ENCODE results near the gene METTL25. TPM values are rescaled to one million over a fixed set of nuclear protein-coding genes. Genes with fewer than 3 reads are reported as not detected.
A peak's percentile ranks its signal among the peaks of the same experiment; 100 is the strongest.

METTL25 gene
- total RNA-seq, 2 experiments from 2014 or later: 5.0 to 5.3 TPM

- Mint-ChIP-seq H3K4me1 (peaks cover 7% of the 10 kb centered on the region), H3K27me3 (no peaks in the 10 kb centered on the region), H3K9me3 (ENCODE audit: low read depth) (no peaks in the 10 kb centered on the region), H3K27ac (no peak overlapping the region), H3K36me3 (ENCODE audit: low read depth) (peaks cover 27% of the 10 kb centered on the region), H3K4me3 (no peak overlapping the region)
- ATAC-seq: no peak
- ChIA-PET CTCF (no interaction called here), POLR2A (no interaction called here)
- no peak for DNase-seq
- intact Hi-C loops (cut with DNase I, micrococcal nuclease): no loop called here
These were observed 79.4 kb downstream of the METTL25 start for GRCh38 chr12:82437744-82438143.

GRCh38 chr12:82438356-82438755, 80.0 kb downstream of the METTL25 start:
- Mint-ChIP-seq H3K36me3 (ENCODE audit: low read depth) (peaks cover 33% of the 10 kb centered on the region), H3K4me1 (peaks cover 7% of the 10 kb centered on the region), H3K4me3 (no peak overlapping the region), H3K27ac (no peak overlapping the region), H3K27me3 (no peaks in the 10 kb centered on the region), H3K9me3 (ENCODE audit: low read depth) (no peaks in the 10 kb centered on the region)
- CTCF ChIA-PET: no interaction called here
- peak; percentile 49 for ATAC-seq
- intact Hi-C loops (cut with DNase I, micrococcal nuclease): no loop called here
- POLR2A ChIA-PET: no interaction called here
- DNase-seq: no peak

GRCh38 chr12:82440885-82441284, 82.6 kb downstream of the METTL25 start:
- DNase-seq (no peak), ATAC-seq (no peak)
- POLR2A ChIA-PET: no interaction called here
- CTCF ChIA-PET: no interaction called here
- Mint-ChIP-seq H3K27me3 (no peaks in the 10 kb centered on the region), H3K4me3 (no peak overlapping the region), H3K27ac (no peak overlapping the region), H3K36me3 (ENCODE audit: low read depth) (peaks cover 45% of the 10 kb centered on the region), H3K9me3 (ENCODE audit: low read depth) (no peaks in the 10 kb centered on the region), H3K4me1 (peaks cover 7% of the 10 kb centered on the region)
- intact Hi-C loops (cut with DNase I, micrococcal nuclease): no loop called here

- Mint-ChIP-seq H3K9me3 (ENCODE audit: low read depth) (no peaks in the 10 kb centered on the region), H3K4me1 (no peaks in the 10 kb centered on the region), H3K4me3 (no peak overlapping the region), H3K36me3 (ENCODE audit: low read depth) (peaks cover 7% of the 10 kb centered on the region), H3K27ac (no peak overlapping the region), H3K27me3 (no peaks in the 10 kb centered on the region)
- POLR2A ChIA-PET: no interaction called here
- no peak for DNase-seq
- ATAC-seq: no peak
- CTCF ChIA-PET: no interaction called here
- intact Hi-C loops (cut with DNase I, micrococcal nuclease): no loop called here
These were observed 90.7 kb downstream of the METTL25 start for GRCh38 chr12:82448911-82449578.

GRCh38 chr12:82456633-82457032, 98.3 kb downstream of the METTL25 start:
- POLR2A ChIA-PET: no interaction called here
- Mint-ChIP-seq H3K4me3 (no peak overlapping the region), H3K27me3 (no peaks in the 10 kb centered on the region), H3K4me1 (no peaks in the 10 kb centered on the region), H3K36me3 (ENCODE audit: low read depth) (peaks cover 12% of the 10 kb centered on the region), H3K9me3 (ENCODE audit: low read depth) (no peaks in the 10 kb centered on the region), H3K27ac (no peak overlapping the region)
- DNase-seq: no peak
- intact Hi-C loops (cut with DNase I, micrococcal nuclease): no loop called here
- no peak for ATAC-seq
- CTCF ChIA-PET: no interaction called here

- ChIA-PET POLR2A (no interaction called here), CTCF (no interaction called here)
- no peaks in the 10 kb centered on the region for H3K27me3 Mint-ChIP-seq
- H3K4me1 Mint-ChIP-seq: no peaks in the 10 kb centered on the region
- no peak overlapping the region for H3K27ac Mint-ChIP-seq
- ATAC-seq (no peak), DNase-seq (no peak)
- no peaks in the 10 kb centered on the region for H3K9me3 Mint-ChIP-seq (ENCODE audit: low read depth)
- intact Hi-C loops (cut with DNase I, micrococcal nuclease): no loop called here
- no peak overlapping the region for H3K4me3 Mint-ChIP-seq
- H3K36me3 Mint-ChIP-seq (ENCODE audit: low read depth): peaks cover 12% of the 10 kb centered on the region
These were observed 99.8 kb downstream of the METTL25 start for GRCh38 chr12:82458101-82458500.

- H3K4me1 Mint-ChIP-seq: no peaks in the 10 kb centered on the region
- DNase-seq (no peak), ATAC-seq (no peak)
- intact Hi-C loops (cut with DNase I, micrococcal nuclease): no loop called here
- peaks cover under 1% of the 10 kb centered on the region for H3K9me3 Mint-ChIP-seq (ENCODE audit: low read depth)
- H3K27me3 Mint-ChIP-seq: no peaks in the 10 kb centered on the region
- no peak overlapping the region for H3K27ac Mint-ChIP-seq
- CTCF ChIA-PET: no interaction called here
- no peak overlapping the region for H3K4me3 Mint-ChIP-seq
- peaks cover 19% of the 10 kb centered on the region for H3K36me3 Mint-ChIP-seq (ENCODE audit: low read depth)
- POLR2A ChIA-PET: no interaction called here
These were observed 103.1 kb downstream of the METTL25 start for GRCh38 chr12:82461393-82461792.

GRCh38 chr12:82461836-82462235, 103.5 kb downstream of the METTL25 start:
- no peak overlapping the region for H3K4me3 Mint-ChIP-seq
- POLR2A ChIA-PET: no interaction called here
- H3K4me1 Mint-ChIP-seq: no peaks in the 10 kb centered on the region
- H3K27ac Mint-ChIP-seq: no peak overlapping the region
- intact Hi-C loops (cut with DNase I, micrococcal nuclease): no loop called here
- H3K9me3 Mint-ChIP-seq (ENCODE audit: low read depth): peaks cover 2% of the 10 kb centered on the region
- DNase-seq (no peak), ATAC-seq (peak; percentile 12)
- peaks cover 21% of the 10 kb centered on the region for H3K36me3 Mint-ChIP-seq (ENCODE audit: low read depth)
- CTCF ChIA-PET: no interaction called here
- no peaks in the 10 kb centered on the region for H3K27me3 Mint-ChIP-seq

- intact Hi-C loops (cut with DNase I, micrococcal nuclease): no loop called here
- Mint-ChIP-seq H3K4me1 (no peaks in the 10 kb centered on the region), H3K9me3 (ENCODE audit: low read depth) (peaks cover 15% of the 10 kb centered on the region), H3K4me3 (no peak overlapping the region), H3K27ac (no peak overlapping the region), H3K27me3 (no peaks in the 10 kb centered on the region), H3K36me3 (ENCODE audit: low read depth) (peaks cover 54% of the 10 kb centered on the region)
- POLR2A ChIA-PET: no interaction called here
- ATAC-seq (no peak), DNase-seq (no peak)
- CTCF ChIA-PET: no interaction called here
These were observed 110.2 kb downstream of the METTL25 start for GRCh38 chr12:82468563-82468962.

- H3K27me3 Mint-ChIP-seq: no peaks in the 10 kb centered on the region
- ChIA-PET CTCF (no interaction called here), POLR2A (no interaction called here)
- intact Hi-C loops (cut with DNase I, micrococcal nuclease): no loop called here
- H3K9me3 Mint-ChIP-seq (ENCODE audit: low read depth): peaks cover 15% of the 10 kb centered on the region
- H3K27ac Mint-ChIP-seq: no peak overlapping the region
- DNase-seq: no peak
- no peak overlapping the region for H3K4me3 Mint-ChIP-seq
- H3K36me3 Mint-ChIP-seq (ENCODE audit: low read depth): peaks cover 60% of the 10 kb centered on the region
- H3K4me1 Mint-ChIP-seq: no peaks in the 10 kb centered on the region
- no peak for ATAC-seq
These were observed 112.7 kb downstream of the METTL25 start for GRCh38 chr12:82470906-82471512.

GRCh38 chr12:82473111-82473754, 114.9 kb downstream of the METTL25 start:
- Mint-ChIP-seq H3K27ac (no peak overlapping the region), H3K27me3 (no peaks in the 10 kb centered on the region), H3K36me3 (ENCODE audit: low read depth) (peaks cover 49% of the 10 kb centered on the region), H3K9me3 (ENCODE audit: low read depth) (peaks cover 10% of the 10 kb centered on the region), H3K4me1 (no peaks in the 10 kb centered on the region), H3K4me3 (no peak overlapping the region)
- intact Hi-C loops (cut with DNase I, micrococcal nuclease): no loop called here
- ChIA-PET POLR2A (no interaction called here), CTCF (no interaction called here)
- ATAC-seq (no peak), DNase-seq (no peak)

GRCh38 chr12:82474181-82474797, 116.0 kb downstream of the METTL25 start:
- Mint-ChIP-seq H3K4me3 (no peak overlapping the region), H3K36me3 (ENCODE audit: low read depth) (peaks cover 40% of the 10 kb centered on the region), H3K9me3 (ENCODE audit: low read depth) (peaks cover 10% of the 10 kb centered on the region), H3K27me3 (no peaks in the 10 kb centered on the region), H3K4me1 (no peaks in the 10 kb centered on the region), H3K27ac (no peak overlapping the region)
- POLR2A ChIA-PET: no interaction called here
- CTCF ChIA-PET: no interaction called here
- intact Hi-C loops (cut with DNase I, micrococcal nuclease): no loop called here
- ATAC-seq: no peak
- DNase-seq: no peak

Measured in activated CD4-positive, alpha-beta T cell treated with anti-CD3 and anti-CD28 coated beads for 36 hours (primary cell).